Measurements from ENCODE around the gene DDX52. TPM values are rescaled to one million over a fixed set of nuclear protein-coding genes. Genes with fewer than 3 reads are reported as not detected.

Gene DDX52
- total RNA-seq, 1 donor from 2014 or later, result 49.0 TPM

DNA sequence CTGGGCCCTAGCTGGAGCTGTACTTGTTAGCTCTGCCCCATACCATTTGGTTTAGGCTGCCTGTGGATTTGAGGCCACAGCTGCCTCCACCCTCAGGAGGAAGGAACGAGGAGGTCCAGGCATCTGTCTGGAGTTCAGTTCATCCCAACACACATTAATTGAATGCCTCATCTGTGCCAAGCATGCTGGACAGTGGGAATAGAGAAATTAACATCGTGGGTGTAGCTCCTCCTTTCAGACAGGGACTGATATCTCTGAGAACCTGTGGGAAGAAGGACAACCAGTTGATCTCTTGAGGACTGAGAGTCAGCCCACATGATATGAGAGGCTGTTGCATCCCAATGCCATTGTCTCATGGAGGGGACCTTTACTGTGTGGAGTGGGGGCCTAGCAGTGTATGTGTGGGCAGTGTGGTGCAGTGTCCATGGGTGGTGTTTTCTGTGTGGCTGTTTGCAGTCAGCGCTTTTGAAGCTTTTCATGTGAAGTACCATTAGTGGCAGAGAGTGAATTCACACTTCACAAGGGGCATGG lies 29.4 kb upstream of the DDX52 start:
- Mint-ChIP-seq H3K27me3 (ENCODE audit: low read depth) (peaks cover 1% of the 10 kb centered on the region), H3K4me3 (no peak overlapping the region), H3K4me1 (peaks cover 19% of the 10 kb centered on the region), H3K27ac (no peak overlapping the region), H3K36me3 (no peaks in the 10 kb centered on the region), H3K9me3 (no peaks in the 10 kb centered on the region)
- no peak for DNase-seq (ENCODE audit: low spot score in 2 of 2, unreplicated experiment in 2 of 2)
- TF ChIP-seq, protein P1, sequence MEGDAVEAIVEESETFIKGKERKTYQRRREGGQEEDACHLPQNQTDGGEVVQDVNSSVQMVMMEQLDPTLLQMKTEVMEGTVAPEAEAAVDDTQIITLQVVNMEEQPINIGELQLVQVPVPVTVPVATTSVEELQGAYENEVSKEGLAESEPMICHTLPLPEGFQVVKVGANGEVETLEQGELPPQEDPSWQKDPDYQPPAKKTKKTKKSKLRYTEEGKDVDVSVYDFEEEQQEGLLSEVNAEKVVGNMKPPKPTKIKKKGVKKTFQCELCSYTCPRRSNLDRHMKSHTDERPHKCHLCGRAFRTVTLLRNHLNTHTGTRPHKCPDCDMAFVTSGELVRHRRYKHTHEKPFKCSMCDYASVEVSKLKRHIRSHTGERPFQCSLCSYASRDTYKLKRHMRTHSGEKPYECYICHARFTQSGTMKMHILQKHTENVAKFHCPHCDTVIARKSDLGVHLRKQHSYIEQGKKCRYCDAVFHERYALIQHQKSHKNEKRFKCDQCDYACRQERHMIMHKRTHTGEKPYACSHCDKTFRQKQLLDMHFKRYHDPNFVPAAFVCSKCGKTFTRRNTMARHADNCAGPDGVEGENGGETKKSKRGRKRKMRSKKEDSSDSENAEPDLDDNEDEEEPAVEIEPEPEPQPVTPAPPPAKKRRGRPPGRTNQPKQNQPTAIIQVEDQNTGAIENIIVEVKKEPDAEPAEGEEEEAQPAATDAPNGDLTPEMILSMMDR (IDR thresholded peaks at IDR 0.05; ENCODE audit: unreplicated experiment), result no peak

DNA sequence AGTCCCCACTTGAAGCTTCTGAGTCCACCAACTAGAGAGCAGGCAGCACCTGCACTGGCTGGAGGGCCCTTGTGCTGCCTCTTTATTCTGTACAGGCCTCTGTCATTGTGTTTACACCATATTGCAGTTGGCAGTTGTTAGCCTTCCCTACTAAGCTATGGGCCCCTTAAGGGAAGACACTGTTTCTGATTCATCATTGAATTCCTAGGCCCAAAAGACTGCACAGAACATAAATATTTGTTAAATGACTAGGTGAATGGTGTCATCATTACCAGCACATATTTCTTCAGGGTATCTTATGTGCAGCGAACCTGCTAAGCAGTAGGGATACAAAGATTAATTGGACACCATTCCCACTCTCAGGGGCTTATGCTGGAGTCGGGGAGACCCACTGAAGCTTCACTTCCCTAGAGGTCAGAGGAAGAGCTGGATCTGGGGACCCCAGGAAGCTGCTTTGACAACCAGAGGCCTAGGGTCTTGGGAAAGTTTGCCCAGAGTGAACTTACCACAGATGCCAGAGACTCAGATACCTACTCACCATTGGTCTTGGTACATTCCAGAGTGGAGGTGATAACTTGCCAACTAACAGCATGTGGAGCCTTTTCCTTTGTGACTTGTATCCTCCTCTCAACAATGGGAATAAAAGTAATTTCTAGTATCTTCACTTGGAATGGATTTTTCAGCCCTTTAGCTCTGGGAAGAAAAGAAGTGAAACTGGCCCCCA lies 28.7 kb upstream of the DDX52 start:
- DNase-seq (ENCODE audit: low spot score in 2 of 2, unreplicated experiment in 2 of 2), result no peak
- no peaks in the 10 kb centered on the region for H3K36me3 Mint-ChIP-seq
- peak overlapping the region; percentile 58 for H3K27ac Mint-ChIP-seq
- H3K4me1 Mint-ChIP-seq, result peaks cover 19% of the 10 kb centered on the region
- H3K9me3 Mint-ChIP-seq, result no peaks in the 10 kb centered on the region
- TF ChIP-seq, protein P1 (IDR thresholded peaks at IDR 0.05; ENCODE audit: unreplicated experiment), result no peak
- H3K4me3 Mint-ChIP-seq, result no peak overlapping the region
- H3K27me3 Mint-ChIP-seq (ENCODE audit: low read depth), result no peaks in the 10 kb centered on the region

DNA sequence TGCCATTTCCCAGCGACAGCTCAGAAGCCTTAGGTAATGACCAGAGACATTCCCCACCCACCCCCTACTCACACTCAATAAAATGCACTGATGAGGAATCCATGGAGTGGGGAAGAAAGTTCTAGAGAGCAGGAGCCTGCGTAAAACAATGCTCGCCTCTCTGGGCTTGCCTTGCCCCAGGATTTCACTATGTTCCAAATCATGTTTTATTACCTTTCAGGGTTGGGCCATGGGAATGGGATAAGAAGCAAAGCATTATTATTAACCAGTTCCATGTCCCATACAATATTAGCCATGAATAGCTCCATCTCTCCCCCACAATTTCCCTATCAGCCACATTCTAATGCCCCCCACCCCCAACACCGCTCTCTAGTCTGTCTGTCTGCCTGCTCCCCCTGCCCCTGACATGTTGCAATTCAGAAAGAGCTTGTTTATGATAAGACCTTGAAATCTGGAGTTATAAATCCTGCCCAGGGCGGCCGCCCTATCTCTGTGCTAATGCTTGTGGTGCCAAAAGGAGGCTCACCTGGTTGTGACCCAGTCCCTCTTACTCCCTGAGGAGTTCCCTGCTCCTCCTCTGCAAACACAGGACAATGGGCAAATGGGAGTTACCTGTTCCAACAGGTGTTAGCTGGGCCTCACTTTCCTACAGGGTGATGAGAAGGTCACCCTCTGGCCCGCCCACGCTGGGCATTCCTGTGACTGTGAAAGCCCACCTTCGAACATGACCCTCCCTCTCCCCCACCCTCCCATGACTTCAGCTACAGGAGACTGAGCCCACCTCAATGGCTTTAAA lies 28.0 kb upstream of the DDX52 start:
- DNase-seq (ENCODE audit: low spot score in 2 of 2, unreplicated experiment in 2 of 2), result no peak
- Mint-ChIP-seq H3K27ac (peak overlapping the region; percentile 58), H3K4me1 (peaks cover 19% of the 10 kb centered on the region), H3K36me3 (no peaks in the 10 kb centered on the region), H3K4me3 (no peak overlapping the region), H3K9me3 (no peaks in the 10 kb centered on the region), H3K27me3 (ENCODE audit: low read depth) (no peaks in the 10 kb centered on the region)
- TF ChIP-seq, protein P1 (IDR thresholded peaks at IDR 0.05; ENCODE audit: unreplicated experiment), result no peak

DNA sequence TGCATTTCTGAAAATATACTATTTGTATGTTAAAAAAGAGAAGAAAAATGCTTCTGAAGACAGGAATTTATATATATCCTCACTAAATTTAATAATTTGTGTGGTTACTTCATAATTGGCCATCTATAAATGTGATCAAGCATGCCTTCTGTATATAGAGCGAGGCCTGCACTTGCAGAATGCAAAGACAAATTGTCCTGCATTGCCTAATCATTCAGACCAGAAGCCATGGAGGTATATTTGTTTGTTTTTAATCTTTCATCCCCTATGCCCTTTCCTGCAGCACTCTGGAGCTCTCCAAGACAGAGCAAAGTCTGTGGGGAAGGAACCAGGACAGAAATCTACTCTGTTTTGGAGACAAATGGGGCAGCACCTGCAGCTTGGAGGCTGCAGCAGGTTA lies 23.8 kb upstream of the DDX52 start:
- Mint-ChIP-seq H3K27ac (no peak overlapping the region), H3K27me3 (ENCODE audit: low read depth) (peaks cover 3% of the 10 kb centered on the region), H3K9me3 (no peaks in the 10 kb centered on the region), H3K4me1 (peaks cover 17% of the 10 kb centered on the region), H3K4me3 (no peak overlapping the region), H3K36me3 (no peaks in the 10 kb centered on the region)
- DNase-seq (ENCODE audit: low spot score in 2 of 2, unreplicated experiment in 2 of 2), result no peak
- TF ChIP-seq, protein P1 (IDR thresholded peaks at IDR 0.05; ENCODE audit: unreplicated experiment), result no peak

DNA sequence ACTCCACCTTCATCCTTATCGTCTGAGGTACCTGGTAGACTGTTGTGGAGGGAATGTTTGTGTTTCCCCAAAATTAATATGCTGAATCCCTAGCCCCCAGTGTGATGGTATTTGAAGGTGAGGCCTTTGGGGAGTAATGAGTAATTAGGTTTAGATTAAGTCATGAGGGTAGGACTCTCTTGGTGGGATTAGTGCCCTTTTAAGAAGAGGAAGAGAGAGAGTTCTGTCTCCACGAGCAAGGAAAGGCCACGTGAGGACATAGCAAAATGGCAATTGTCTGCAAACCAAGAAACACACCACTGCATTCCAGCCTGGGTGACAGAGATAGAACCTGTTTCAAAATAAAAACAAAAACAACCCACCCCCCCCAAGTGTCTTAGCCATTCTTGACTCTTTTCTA lies 21.0 kb upstream of the DDX52 start:
- Mint-ChIP-seq H3K27ac (no peak overlapping the region), H3K4me3 (no peak overlapping the region), H3K27me3 (ENCODE audit: low read depth) (peaks cover 8% of the 10 kb centered on the region), H3K4me1 (no peaks in the 10 kb centered on the region), H3K36me3 (no peaks in the 10 kb centered on the region), H3K9me3 (no peaks in the 10 kb centered on the region)
- TF ChIP-seq, protein P1 (IDR thresholded peaks at IDR 0.05; ENCODE audit: unreplicated experiment), result no peak
- DNase-seq (ENCODE audit: low spot score in 2 of 2, unreplicated experiment in 2 of 2), result no peak
